ENCODE measurements around the gene NR5A1. TPM values are rescaled to one million over a fixed set of nuclear protein-coding genes. Genes with fewer than 3 reads are reported as not detected.
A peak's percentile ranks its signal among the peaks of the same experiment; 100 is the strongest.

Gene NR5A1
- total and polyA plus RNA-seq, 2 experiments from 2014 or later: 0.21 TPM; not detected in 1

- H3K79me2 ChIP-seq (replicated peaks; ENCODE audit: insufficient read depth): no peaks in the 10 kb centered on the region
- H3K27me3 Mint-ChIP-seq (ENCODE audit: insufficient read depth, low read depth, poor library complexity): peaks cover 38% of the 10 kb centered on the region
- H2AFZ ChIP-seq: peak overlapping the region; percentile 95
- no peaks in the 10 kb centered on the region; the same call in 1 of the 2 replicates for H4K20me1 ChIP-seq (replicated peaks; ENCODE audit: insufficient read depth)
- H3K4me2 ChIP-seq: 0 out of 2 replicates have a peak overlapping the region, but pooled peaks have one; percentile 14
- H3K9me3 Mint-ChIP-seq: no peaks in the 10 kb centered on the region; the same call in 2 of the 3 replicates
- H3F3A ChIP-seq (replicated peaks; ENCODE audit: low read depth): no peaks in the 10 kb centered on the region
- peak; percentile 61 for ATAC-seq
- H3K36me3 Mint-ChIP-seq (ENCODE audit: low read depth): no peaks in the 10 kb centered on the region
- peaks cover 8% of the 10 kb centered on the region; the same call in 1 of the 2 replicates for H3K4me1 ChIP-seq (ENCODE audit: insufficient read depth)
- TF ChIP-seq, protein P1, sequence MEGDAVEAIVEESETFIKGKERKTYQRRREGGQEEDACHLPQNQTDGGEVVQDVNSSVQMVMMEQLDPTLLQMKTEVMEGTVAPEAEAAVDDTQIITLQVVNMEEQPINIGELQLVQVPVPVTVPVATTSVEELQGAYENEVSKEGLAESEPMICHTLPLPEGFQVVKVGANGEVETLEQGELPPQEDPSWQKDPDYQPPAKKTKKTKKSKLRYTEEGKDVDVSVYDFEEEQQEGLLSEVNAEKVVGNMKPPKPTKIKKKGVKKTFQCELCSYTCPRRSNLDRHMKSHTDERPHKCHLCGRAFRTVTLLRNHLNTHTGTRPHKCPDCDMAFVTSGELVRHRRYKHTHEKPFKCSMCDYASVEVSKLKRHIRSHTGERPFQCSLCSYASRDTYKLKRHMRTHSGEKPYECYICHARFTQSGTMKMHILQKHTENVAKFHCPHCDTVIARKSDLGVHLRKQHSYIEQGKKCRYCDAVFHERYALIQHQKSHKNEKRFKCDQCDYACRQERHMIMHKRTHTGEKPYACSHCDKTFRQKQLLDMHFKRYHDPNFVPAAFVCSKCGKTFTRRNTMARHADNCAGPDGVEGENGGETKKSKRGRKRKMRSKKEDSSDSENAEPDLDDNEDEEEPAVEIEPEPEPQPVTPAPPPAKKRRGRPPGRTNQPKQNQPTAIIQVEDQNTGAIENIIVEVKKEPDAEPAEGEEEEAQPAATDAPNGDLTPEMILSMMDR (conservative IDR thresholded peaks at IDR 0.05; ENCODE audit: low read depth in 2 of 2): peak in 1 of 2 experiments; percentile 60; a peak in 3 of 4 replicates
- no peak for TF ChIP-seq ZNF331 (CRISPR knock-in tag; IDR thresholded peaks at IDR 0.05; ENCODE audit: low read depth)
- peak; percentile 70 for DNase-seq (ENCODE audit: low spot score)
- peak overlapping the region; percentile 59; the same call in 1 of the 2 replicates for H3K27ac ChIP-seq (ENCODE audit: low read depth)
- peaks cover 6% of the 10 kb centered on the region for H3K27me3 ChIP-seq (ENCODE audit: insufficient read depth)
- 0 out of 3 replicates have a peak overlapping the region, but pooled peaks have one; percentile 1 for H3K4me3 Mint-ChIP-seq
- H3K4me1 Mint-ChIP-seq: peaks cover 23% of the 10 kb centered on the region
- H3K36me3 ChIP-seq (ENCODE audit: insufficient read depth): no peaks in the 10 kb centered on the region
- no peak overlapping the region for H3K27ac Mint-ChIP-seq
- H3K9me2 ChIP-seq (ENCODE audit: insufficient read depth): no peaks in the 10 kb centered on the region
- H3K4me3 ChIP-seq: no peak overlapping the region
Observed at GRCh38 chr9:124511426-124511840, 4.2 kb upstream of the NR5A1 start.

DNA sequence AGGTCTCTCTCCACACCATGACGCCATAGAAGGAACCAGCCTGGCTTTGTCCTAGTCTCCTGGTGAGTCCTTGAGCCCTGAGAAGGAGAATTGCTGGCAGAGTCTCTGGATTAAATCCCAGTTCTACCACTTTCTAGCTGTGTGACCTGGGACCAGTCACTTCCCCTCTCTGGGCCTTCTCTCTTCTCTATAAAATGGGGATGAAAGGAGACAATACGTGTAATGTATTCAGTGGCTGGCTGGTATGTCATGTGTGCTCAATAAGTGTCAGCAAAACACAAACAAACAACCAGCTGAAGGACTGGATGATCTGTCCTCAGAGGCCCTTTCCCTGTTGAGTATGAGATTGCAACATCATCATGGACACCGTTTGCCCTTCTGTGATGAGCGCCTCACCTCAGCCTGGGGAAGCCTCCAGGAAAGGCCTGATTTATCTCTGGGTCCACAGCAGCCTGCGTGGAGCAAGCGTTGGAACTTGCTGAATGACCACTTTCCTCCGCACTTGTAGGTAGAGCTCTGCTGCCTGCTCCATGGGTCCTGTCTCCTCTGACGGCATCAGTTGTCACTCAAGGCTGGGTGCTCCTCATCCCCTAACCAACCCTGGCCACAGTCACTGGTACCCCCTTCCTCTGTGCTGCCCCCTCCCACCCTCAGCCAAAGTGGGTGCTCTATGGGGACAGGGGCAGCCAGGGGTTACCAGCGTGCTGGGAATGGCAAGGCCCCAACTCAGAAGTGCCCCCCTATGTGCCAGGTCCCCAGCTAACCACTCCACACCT is 3.6 kb upstream of the NR5A1 start:
- Histone ChIP-seq H2AFZ (peak overlapping the region; percentile 95; the same call in 1 of the 2 replicates), H3K27ac (ENCODE audit: low read depth) (no peak overlapping the region), H4K20me1 (replicated peaks; ENCODE audit: insufficient read depth) (no peaks in the 10 kb centered on the region; the same call in 1 of the 2 replicates), H3K79me2 (replicated peaks; ENCODE audit: insufficient read depth) (no peaks in the 10 kb centered on the region), H3F3A (replicated peaks; ENCODE audit: low read depth) (no peaks in the 10 kb centered on the region), H3K27me3 (ENCODE audit: insufficient read depth) (peaks cover 12% of the 10 kb centered on the region), H3K4me1 (ENCODE audit: insufficient read depth) (peaks cover 11% of the 10 kb centered on the region; the same call in 1 of the 2 replicates), H3K4me3 (no peak overlapping the region), H3K4me2 (no peak overlapping the region), H3K36me3 (ENCODE audit: insufficient read depth) (no peaks in the 10 kb centered on the region), H3K9me2 (ENCODE audit: insufficient read depth) (no peaks in the 10 kb centered on the region)
- Mint-ChIP-seq H3K27ac (no peak overlapping the region), H3K4me3 (no peak overlapping the region), H3K4me1 (peaks cover 27% of the 10 kb centered on the region), H3K27me3 (ENCODE audit: insufficient read depth, low read depth, poor library complexity) (peaks cover 38% of the 10 kb centered on the region), H3K36me3 (ENCODE audit: low read depth) (no peaks in the 10 kb centered on the region), H3K9me3 (no peaks in the 10 kb centered on the region; the same call in 2 of the 3 replicates)
- no peak for ATAC-seq
- TF ChIP-seq EZH2phosphoT487 (IDR thresholded peaks at IDR 0.05; ENCODE audit: unreplicated experiment) (no peak), CREB1 (CRISPR knock-in tag; IDR thresholded peaks at IDR 0.05; ENCODE audit: low read depth) (no peak), ETS1 (IDR thresholded peaks at IDR 0.05) (no peak), STAT1 (IDR thresholded peaks at IDR 0.05; ENCODE audit: unreplicated experiment) (no peak)
- TF ChIP-seq, protein P1 (conservative IDR thresholded peaks at IDR 0.05; ENCODE audit: low read depth in 2 of 2): no peak
- TF ChIP-seq, protein P2, sequence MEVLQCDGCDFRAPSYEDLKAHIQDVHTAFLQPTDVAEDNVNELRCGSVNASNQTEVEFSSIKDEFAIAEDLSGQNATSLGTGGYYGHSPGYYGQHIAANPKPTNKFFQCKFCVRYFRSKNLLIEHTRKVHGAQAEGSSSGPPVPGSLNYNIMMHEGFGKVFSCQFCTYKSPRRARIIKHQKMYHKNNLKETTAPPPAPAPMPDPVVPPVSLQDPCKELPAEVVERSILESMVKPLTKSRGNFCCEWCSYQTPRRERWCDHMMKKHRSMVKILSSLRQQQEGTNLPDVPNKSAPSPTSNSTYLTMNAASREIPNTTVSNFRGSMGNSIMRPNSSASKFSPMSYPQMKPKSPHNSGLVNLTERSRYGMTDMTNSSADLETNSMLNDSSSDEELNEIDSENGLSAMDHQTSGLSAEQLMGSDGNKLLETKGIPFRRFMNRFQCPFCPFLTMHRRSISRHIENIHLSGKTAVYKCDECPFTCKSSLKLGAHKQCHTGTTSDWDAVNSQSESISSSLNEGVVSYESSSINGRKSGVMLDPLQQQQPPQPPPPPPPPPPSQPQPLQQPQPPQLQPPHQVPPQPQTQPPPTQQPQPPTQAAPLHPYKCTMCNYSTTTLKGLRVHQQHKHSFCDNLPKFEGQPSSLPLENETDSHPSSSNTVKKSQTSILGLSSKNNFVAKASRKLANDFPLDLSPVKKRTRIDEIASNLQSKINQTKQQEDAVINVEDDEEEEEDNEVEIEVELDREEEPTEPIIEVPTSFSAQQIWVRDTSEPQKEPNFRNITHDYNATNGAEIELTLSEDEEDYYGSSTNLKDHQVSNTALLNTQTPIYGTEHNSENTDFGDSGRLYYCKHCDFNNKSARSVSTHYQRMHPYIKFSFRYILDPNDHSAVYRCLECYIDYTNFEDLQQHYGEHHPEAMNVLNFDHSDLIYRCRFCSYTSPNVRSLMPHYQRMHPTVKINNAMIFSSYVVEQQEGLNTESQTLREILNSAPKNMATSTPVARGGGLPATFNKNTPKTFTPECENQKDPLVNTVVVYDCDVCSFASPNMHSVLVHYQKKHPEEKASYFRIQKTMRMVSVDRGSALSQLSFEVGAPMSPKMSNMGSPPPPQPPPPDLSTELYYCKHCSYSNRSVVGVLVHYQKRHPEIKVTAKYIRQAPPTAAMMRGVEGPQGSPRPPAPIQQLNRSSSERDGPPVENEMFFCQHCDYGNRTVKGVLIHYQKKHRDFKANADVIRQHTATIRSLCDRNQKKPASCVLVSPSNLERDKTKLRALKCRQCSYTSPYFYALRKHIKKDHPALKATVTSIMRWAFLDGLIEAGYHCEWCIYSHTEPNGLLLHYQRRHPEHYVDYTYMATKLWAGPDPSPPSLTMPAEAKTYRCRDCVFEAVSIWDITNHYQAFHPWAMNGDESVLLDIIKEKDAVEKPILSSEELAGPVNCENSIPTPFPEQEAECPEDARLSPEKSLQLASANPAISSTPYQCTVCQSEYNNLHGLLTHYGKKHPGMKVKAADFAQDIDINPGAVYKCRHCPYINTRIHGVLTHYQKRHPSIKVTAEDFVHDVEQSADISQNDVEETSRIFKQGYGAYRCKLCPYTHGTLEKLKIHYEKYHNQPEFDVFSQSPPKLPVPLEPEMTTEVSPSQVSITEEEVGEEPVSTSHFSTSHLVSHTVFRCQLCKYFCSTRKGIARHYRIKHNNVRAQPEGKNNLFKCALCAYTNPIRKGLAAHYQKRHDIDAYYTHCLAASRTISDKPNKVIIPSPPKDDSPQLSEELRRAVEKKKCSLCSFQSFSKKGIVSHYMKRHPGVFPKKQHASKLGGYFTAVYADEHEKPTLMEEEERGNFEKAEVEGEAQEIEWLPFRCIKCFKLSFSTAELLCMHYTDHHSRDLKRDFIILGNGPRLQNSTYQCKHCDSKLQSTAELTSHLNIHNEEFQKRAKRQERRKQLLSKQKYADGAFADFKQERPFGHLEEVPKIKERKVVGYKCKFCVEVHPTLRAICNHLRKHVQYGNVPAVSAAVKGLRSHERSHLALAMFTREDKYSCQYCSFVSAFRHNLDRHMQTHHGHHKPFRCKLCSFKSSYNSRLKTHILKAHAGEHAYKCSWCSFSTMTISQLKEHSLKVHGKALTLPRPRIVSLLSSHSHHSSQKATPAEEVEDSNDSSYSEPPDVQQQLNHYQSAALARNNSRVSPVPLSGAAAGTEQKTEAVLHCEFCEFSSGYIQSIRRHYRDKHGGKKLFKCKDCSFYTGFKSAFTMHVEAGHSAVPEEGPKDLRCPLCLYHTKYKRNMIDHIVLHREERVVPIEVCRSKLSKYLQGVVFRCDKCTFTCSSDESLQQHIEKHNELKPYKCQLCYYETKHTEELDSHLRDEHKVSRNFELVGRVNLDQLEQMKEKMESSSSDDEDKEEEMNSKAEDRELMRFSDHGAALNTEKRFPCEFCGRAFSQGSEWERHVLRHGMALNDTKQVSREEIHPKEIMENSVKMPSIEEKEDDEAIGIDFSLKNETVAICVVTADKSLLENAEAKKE (CRISPR knock-in tag; IDR thresholded peaks at IDR 0.05): no peak
- no peak for DNase-seq (ENCODE audit: low spot score)

Data from GM23338 (cell line).